NT2/D1 (cell line): ENCODE data around the gene KRT9.

Source experiments
- SUZ12 ChIP-seq: IDR thresholded peaks from 2 replicates; pipeline ENCODE4 v1.6.1; 2011; ENCODE audit not compliant: insufficient read length, insufficient read depth; ENCODE audit errors: extremely low read depth
- YY1 ChIP-seq: IDR thresholded peaks from 2 replicates; pipeline ENCODE4 v1.6.1; 2011; ENCODE audit not compliant: insufficient read length, insufficient read depth
- ZNF274 ChIP-seq: IDR thresholded peaks from 2 replicates; pipeline ENCODE4 v1.6.1; 2011; ENCODE audit warnings: mild to moderate bottlenecking, low read depth, low read length

- TF ChIP-seq YY1: no peak
- no peak for TF ChIP-seq ZNF274
- TF ChIP-seq SUZ12: no peak
Measured at GRCh38 chr17:41602524-41602923, 30.7 kb upstream of the KRT9 start.
